Thyroid gland (tissue), 4 donors: ENCODE data around the gene UFSP2. TPM values are rescaled to one million over a fixed set of nuclear protein-coding genes. Genes with fewer than 3 reads are reported as not detected.

Experiments
- DNase-seq, 2 donors: peaks; one replicate each; pipeline ENCODE4 v3.0.0-alpha.2; 2019
- H3K27ac ChIP-seq, 3 donors: fragments of 200-600 bp; sonication (generic); 1 replicate in 2 of 3; 2 replicates in 1 of 3; pipeline ENCODE4 v1.5.1; 2016 to 2019; ENCODE audit warnings: mild to moderate bottlenecking in 1 of 3, moderate library complexity in 1 of 3
- H3K27me3 ChIP-seq: fragments of 200-600 bp; sonication (generic); one replicate; pipeline ENCODE4 v1.5.1; 2019
- H3K36me3 ChIP-seq, 2 donors: fragments of 200-600 bp; sonication (generic); one replicate each; pipeline ENCODE4 v1.5.1; 2016 to 2019
- H3K4me1 ChIP-seq, 2 donors: fragments of 200-600 bp; sonication (generic); one replicate each; pipeline ENCODE4 v1.5.1; 2017 to 2019
- H3K4me3 ChIP-seq, 3 donors: fragments of 200-600 bp; sonication (generic); replicated peaks in 1 of 3; 1 replicate in 2 of 3; 2 replicates in 1 of 3; pipeline ENCODE4 v1.5.1; 2016; ENCODE audit warnings: mild to moderate bottlenecking in 1 of 3
- H3K9me3 ChIP-seq: fragments of 200-600 bp; sonication (generic); one replicate; pipeline ENCODE4 v1.5.1; 2017
- POLR2A ChIP-seq, 2 donors: fragments of 450-650 bp; IDR thresholded peaks; one replicate each; pipeline ENCODE4 v1.6.1; 2017; ENCODE audit warnings: antibody characterized with exemption in 2 of 2, mild to moderate bottlenecking in 2 of 2, moderate library complexity in 1 of 2
- WGBS, 2 donors: methylation state at CpG; one replicate each; pipeline ENCODE4 v1.1.5; 2017; 5-methylcytosine and 5-hydroxymethylcytosine counted together
- intact Hi-C: fragments of 100-400 bp; cut with DNase I; formaldehyde crosslinking; loops from one replicate; pipeline ENCODE4 v1.15.1; 2023
- total RNA-seq, 4 donors: library from RNA; depleted of rRNA; stranded (reverse); fragments of >200 nt; gene quantifications; one replicate each; pipeline ENCODE4 v1.2.3, GENCODE V29; 2016
- TF ChIP-seq, protein P1 (sequence below), 6 experiments: fragments of 200-600 bp in 3 of 6; fragments of 450-650 bp in 3 of 6; sonication (generic) in 3 of 6; IDR thresholded peaks; one replicate each; pipeline ENCODE4 v1.5.1; 2016 to 2019; ENCODE audit warnings: antibody characterized with exemption in 6 of 6, mild to moderate bottlenecking in 2 of 6, inconsistent platforms in 1 of 6, moderate library complexity in 1 of 6

The UFSP2 gene
- total RNA-seq, 4 donors from 2014 or later: 44.1 to 59.5 (median 53.4) TPM

- TF ChIP-seq POLR2A (IDR thresholded peaks at IDR 0.05): no peak
- TF ChIP-seq, protein P1, sequence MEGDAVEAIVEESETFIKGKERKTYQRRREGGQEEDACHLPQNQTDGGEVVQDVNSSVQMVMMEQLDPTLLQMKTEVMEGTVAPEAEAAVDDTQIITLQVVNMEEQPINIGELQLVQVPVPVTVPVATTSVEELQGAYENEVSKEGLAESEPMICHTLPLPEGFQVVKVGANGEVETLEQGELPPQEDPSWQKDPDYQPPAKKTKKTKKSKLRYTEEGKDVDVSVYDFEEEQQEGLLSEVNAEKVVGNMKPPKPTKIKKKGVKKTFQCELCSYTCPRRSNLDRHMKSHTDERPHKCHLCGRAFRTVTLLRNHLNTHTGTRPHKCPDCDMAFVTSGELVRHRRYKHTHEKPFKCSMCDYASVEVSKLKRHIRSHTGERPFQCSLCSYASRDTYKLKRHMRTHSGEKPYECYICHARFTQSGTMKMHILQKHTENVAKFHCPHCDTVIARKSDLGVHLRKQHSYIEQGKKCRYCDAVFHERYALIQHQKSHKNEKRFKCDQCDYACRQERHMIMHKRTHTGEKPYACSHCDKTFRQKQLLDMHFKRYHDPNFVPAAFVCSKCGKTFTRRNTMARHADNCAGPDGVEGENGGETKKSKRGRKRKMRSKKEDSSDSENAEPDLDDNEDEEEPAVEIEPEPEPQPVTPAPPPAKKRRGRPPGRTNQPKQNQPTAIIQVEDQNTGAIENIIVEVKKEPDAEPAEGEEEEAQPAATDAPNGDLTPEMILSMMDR (IDR thresholded peaks at IDR 0.05): no peak
- WGBS, 2 donors: 80 to 87% methylated on average over 6 of the region's 6 CpGs
- Histone ChIP-seq H3K9me3 (no peaks in the 10 kb centered on the region), H3K27me3 (no peaks in the 10 kb centered on the region), H3K27ac (no peak overlapping the region), H3K36me3 (no peaks in the 10 kb centered on the region), H3K4me3 (no peak overlapping the region), H3K4me1 (peaks cover 7 to 25% of the 10 kb centered on the region in 2 donors)
- DNase-seq: no peak
- intact Hi-C loops: no loop called here
Measured at GRCh38 chr4:185378264-185378663, 47.5 kb downstream of the UFSP2 start.

DNA sequence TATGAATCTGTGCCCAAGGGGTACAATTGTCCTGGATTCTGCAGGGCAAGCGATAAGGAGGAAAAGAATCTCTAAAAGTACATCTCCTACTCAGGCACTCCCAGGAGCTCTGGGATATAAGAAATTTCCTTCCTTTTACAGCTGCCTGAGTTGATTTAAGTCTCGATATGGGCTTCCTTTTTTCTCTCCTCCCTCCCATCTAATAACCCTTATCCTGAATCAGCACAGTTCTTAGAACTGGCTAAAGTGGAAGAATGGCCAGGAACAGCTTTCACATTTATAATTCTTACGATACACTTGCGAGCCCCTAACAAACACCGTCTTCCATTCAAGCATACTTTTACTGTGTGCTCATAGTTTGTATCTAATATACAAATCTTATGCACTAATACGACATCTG is 51.2 kb downstream of the UFSP2 start:
- no peak for DNase-seq
- peaks cover 0 to 4% of the 10 kb centered on the region in 2 donors for H3K36me3 ChIP-seq
- peak overlapping the region in 1 of 3 donors; percentile 12 for H3K27ac ChIP-seq
- no peaks in the 10 kb centered on the region for H3K9me3 ChIP-seq
- peaks cover 0 to 9% of the 10 kb centered on the region in 2 donors for H3K4me1 ChIP-seq
- WGBS, 2 donors: 78 to 82% methylated on average over 6 of the region's 6 CpGs
- TF ChIP-seq, protein P1 (IDR thresholded peaks at IDR 0.05): no peak
- TF ChIP-seq POLR2A (IDR thresholded peaks at IDR 0.05): no peak
- intact Hi-C loops: no loop called here
- H3K27me3 ChIP-seq: no peaks in the 10 kb centered on the region
- H3K4me3 ChIP-seq: no peak overlapping the region

DNA sequence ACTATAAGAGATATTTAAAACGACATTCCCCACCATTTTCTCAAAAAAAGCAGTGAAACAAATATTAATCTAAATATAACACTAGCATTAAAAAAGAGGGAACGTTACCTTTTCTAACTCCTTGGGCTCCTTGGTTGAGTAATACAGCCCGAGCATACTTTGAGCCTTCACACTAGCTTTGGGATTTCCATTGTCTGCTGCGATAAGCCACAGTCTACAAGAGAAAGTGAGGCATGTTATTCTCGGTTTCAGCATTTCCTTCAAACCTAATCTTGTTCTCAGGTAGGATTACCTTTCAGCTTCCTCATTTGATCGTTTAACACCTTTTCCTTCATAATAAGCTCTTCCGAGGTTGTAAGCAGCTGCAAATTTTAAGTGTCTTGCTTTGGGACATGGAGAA is 51.7 kb downstream of the UFSP2 start:
- intact Hi-C loops: no loop called here
- H3K4me1 ChIP-seq: peaks cover 0 to 9% of the 10 kb centered on the region in 2 donors
- peaks cover 0 to 4% of the 10 kb centered on the region in 2 donors for H3K36me3 ChIP-seq
- H3K4me3 ChIP-seq: no peak overlapping the region
- no peak for TF ChIP-seq POLR2A (IDR thresholded peaks at IDR 0.05)
- TF ChIP-seq, protein P1 (IDR thresholded peaks at IDR 0.05): no peak
- no peaks in the 10 kb centered on the region for H3K27me3 ChIP-seq
- DNase-seq: no peak
- H3K9me3 ChIP-seq: no peaks in the 10 kb centered on the region
- WGBS, 2 donors: 89 to 92% methylated on average over 7 of the region's 7 CpGs
- H3K27ac ChIP-seq: peak overlapping the region in 1 of 3 donors; percentile 12

GRCh38 chr4:185371702-185372101 is 54.1 kb downstream of the UFSP2 start:
- Histone ChIP-seq H3K36me3 (peaks cover 0 to 4% of the 10 kb centered on the region in 2 donors), H3K9me3 (no peaks in the 10 kb centered on the region), H3K4me1 (peaks cover 0 to 9% of the 10 kb centered on the region in 2 donors), H3K27me3 (no peaks in the 10 kb centered on the region), H3K27ac (no peak overlapping the region), H3K4me3 (no peak overlapping the region)
- TF ChIP-seq, protein P1 (IDR thresholded peaks at IDR 0.05): no peak
- TF ChIP-seq POLR2A (IDR thresholded peaks at IDR 0.05): no peak
- DNase-seq: no peak
- WGBS, 2 donors: 94 to 95% methylated on average over 11 of the region's 11 CpGs
- intact Hi-C loops: no loop called here

DNA sequence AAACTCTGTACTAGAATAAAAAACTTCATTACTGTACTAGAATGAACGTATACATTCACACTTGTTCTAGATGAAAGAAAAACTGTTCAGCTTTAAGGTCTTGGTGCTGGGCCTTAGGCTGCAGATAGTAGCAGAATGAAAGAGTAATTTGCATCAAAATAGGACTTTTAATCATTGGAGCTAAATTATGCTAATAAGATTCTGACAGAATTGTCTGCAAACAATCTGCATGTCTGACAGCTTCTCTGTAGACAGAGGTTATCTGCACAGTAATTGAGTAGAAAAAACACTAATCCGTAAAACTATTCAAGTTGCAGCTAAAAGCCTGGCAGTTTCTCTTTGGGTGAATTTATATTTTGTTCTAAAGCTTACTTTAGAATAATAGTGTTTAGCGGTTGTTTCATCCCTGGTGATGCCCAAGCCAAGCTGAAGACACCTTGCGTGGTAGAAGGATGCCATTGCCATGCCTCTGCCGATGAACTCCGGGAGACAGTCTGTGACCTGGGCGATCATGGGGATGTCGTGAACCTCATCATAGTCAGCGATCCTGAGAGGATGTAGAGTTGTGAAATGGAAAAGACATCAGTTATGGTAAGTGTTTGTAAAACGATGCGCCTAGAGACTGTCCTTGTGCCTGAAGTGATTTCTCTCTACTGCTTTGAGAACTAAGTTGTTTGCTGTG is 55.4 kb downstream of the UFSP2 start:
- DNase-seq: no peak
- peaks cover 0 to 9% of the 10 kb centered on the region in 2 donors for H3K4me1 ChIP-seq
- H3K27me3 ChIP-seq: no peaks in the 10 kb centered on the region
- WGBS, 2 donors: 96 to 97% methylated on average over 11 of the region's 11 CpGs
- TF ChIP-seq, protein P1 (IDR thresholded peaks at IDR 0.05): no peak
- no peak for TF ChIP-seq POLR2A (IDR thresholded peaks at IDR 0.05)
- no peak overlapping the region for H3K4me3 ChIP-seq
- peaks cover 0 to 4% of the 10 kb centered on the region in 2 donors for H3K36me3 ChIP-seq
- intact Hi-C loops: no loop called here
- no peak overlapping the region for H3K27ac ChIP-seq
- H3K9me3 ChIP-seq: no peaks in the 10 kb centered on the region
